K562 (cell line): Measurements from ENCODE around the gene TTLL3. TPM values are rescaled to one million over a fixed set of nuclear protein-coding genes. Genes with fewer than 3 reads are reported as not detected.

Experiments
- ATAC-seq: fragments of 200-7000 bp; cut with Tn5 transposase; 3 replicates; pipeline ENCODE4 v1.9.1; 2020; ENCODE audit warnings: moderate library complexity
- BruUV-seq: library from RNA; stranded (reverse); fragments of 400-500 nt; replicated peaks from 2 replicates; lab custom pipeline; 2021; lab: Mats Ljungman, UMichigan
- CTCF ChIA-PET: fragments of 300-600 bp; formaldehyde crosslinking; extraction: SDS; loops from one replicate; lab custom pipeline; 2021; ENCODE audit warnings: low intra/inter-chr PET ratio; lab: Yijun Ruan, JAX
- POLR2A ChIA-PET: fragments of 300-600, 350-650 bp; sonication (Branson Sonifier 250); formaldehyde crosslinking; extraction: SDS; loops from one replicate; lab custom pipeline; 2021; ENCODE audit warnings: antibody characterized with exemption, inconsistent platforms; lab: Yijun Ruan, JAX
- DNase-seq, 4 experiments: peaks; one replicate each; pipeline versions ENCODE4 v3.0.0 to v3.0.0-alpha.2; 2011 to 2018; ENCODE audit warnings: low spot score in 3 of 4, mixed read lengths in 3 of 4; ENCODE audit errors: extremely low read depth in 1 of 4
- FAIRE-seq: peaks from 2 replicates; lab custom pipeline; 2011; peaks lifted over from hg19 to GRCh38; lab: Jason Lieb, UNC
- H2AFZ ChIP-seq: 2 replicates; pipeline ENCODE4 v1.6.0; 2011; ENCODE audit warnings: low read depth, low read length, control low read depth, inconsistent platforms
- H3K27ac ChIP-seq: fragments of 200-600 bp; 3 replicates; pipeline ENCODE4 v1.8.0; 2011; ENCODE audit warnings: low read depth, mild to moderate bottlenecking, control low read depth, inconsistent platforms, low read length, moderate library complexity, mixed read lengths; ENCODE audit errors: extremely low read depth
- H3K27me3 ChIP-seq, 2 experiments: fragments of 300-600 bp in 1 of 2; 2 replicates in 1 of 2; 3 replicates in 1 of 2; pipeline versions ENCODE4 v1.6.0 to v1.8.0; 2011; ENCODE audit warnings: inconsistent platforms in 2 of 2, low read length in 2 of 2, mild to moderate bottlenecking in 1 of 2, mixed read lengths in 1 of 2, moderate library complexity in 1 of 2; ENCODE audit not compliant: control insufficient read depth in 2 of 2, insufficient read depth in 2 of 2
- H3K36me3 ChIP-seq: fragments of 300-600 bp; 3 replicates; pipeline ENCODE4 v1.8.0; 2011; ENCODE audit warnings: mild to moderate bottlenecking, low read length, inconsistent platforms; ENCODE audit not compliant: control insufficient read depth, insufficient read depth
- H3K4me1 ChIP-seq, 2 experiments: fragments of 200-600 bp in 1 of 2; replicated peaks in 1 of 2; 2 replicates in 1 of 2; 3 replicates in 1 of 2; pipeline versions ENCODE4 v1.5.1 to v1.8.0; 2011; ENCODE audit warnings: inconsistent platforms in 2 of 2, low read length in 2 of 2, mild to moderate bottlenecking in 1 of 2, mixed read lengths in 1 of 2, moderate library complexity in 1 of 2; ENCODE audit not compliant: control insufficient read depth in 2 of 2, insufficient read depth in 2 of 2
- H3K4me2 ChIP-seq: 2 replicates; pipeline ENCODE4 v1.6.1; 2011; ENCODE audit warnings: low read length, control low read depth, inconsistent platforms, mixed read lengths; ENCODE audit not compliant: insufficient read depth
- H3K4me3 ChIP-seq: fragments of 200-600 bp; sonication (generic), shearing (Covaris generic); 2 replicates; pipeline ENCODE4 v1.5.1; 2016; ENCODE audit warnings: control low read depth, inconsistent platforms
- H3K79me2 ChIP-seq: fragments of 200-600 bp; 3 replicates; pipeline ENCODE4 v1.8.0; 2011; ENCODE audit warnings: low read length, inconsistent platforms; ENCODE audit not compliant: control insufficient read depth, insufficient read depth
- H3K9ac ChIP-seq, 2 experiments: 2 replicates each; pipeline versions ENCODE4 v1.6.0 to v1.6.1; 2011; ENCODE audit warnings: low read depth in 2 of 2, low read length in 2 of 2, control low read depth in 1 of 2, inconsistent platforms in 1 of 2, mild to moderate bottlenecking in 1 of 2, mixed read lengths in 1 of 2; ENCODE audit not compliant: insufficient read depth in 1 of 2
- H3K9me1 ChIP-seq: one replicate; pipeline ENCODE4 v1.6.0; 2011; ENCODE audit warnings: inconsistent platforms, mild to moderate bottlenecking, low read length, moderate library complexity; ENCODE audit not compliant: control insufficient read depth, insufficient read depth
- H3K9me3 ChIP-seq: replicated peaks from 2 replicates; pipeline ENCODE4 v1.5.1; 2011; ENCODE audit warnings: low read depth, low read length, inconsistent platforms; ENCODE audit not compliant: control insufficient read depth, insufficient read depth
- H4K20me1 ChIP-seq: replicated peaks from 2 replicates; pipeline ENCODE4 v1.6.1; 2011; ENCODE audit warnings: low read length, inconsistent platforms, mixed read lengths; ENCODE audit not compliant: control insufficient read depth, insufficient read depth
- JUN ChIP-seq, 2 experiments: sonication (generic) in 1 of 2; formaldehyde crosslinking in 1 of 2; IDR thresholded peaks; 2 replicates each; pipeline versions ENCODE4 v1.6.1 to v1.8.0; 2012 to 2022; ENCODE audit warnings: borderline replicate concordance in 2 of 2, mild to moderate bottlenecking in 2 of 2, improper control_type of control experiment in 1 of 2, low read depth in 1 of 2, low read length in 1 of 2, missing genetic modification reagents in 1 of 2
- MAX ChIP-seq: sonication (generic); formaldehyde crosslinking; IDR thresholded peaks from 2 replicates; pipeline ENCODE4 v1.9.0; 2022; ENCODE audit warnings: mild to moderate bottlenecking, missing genetic modification reagents
- MITF ChIP-seq: IDR thresholded peaks from 2 replicates; pipeline ENCODE4 v1.6.1; 2014; ENCODE audit warnings: antibody characterized with exemption
- POLR2AphosphoS5 ChIP-seq: IDR thresholded peaks from 2 replicates; pipeline ENCODE4 v1.6.1; 2011; ENCODE audit warnings: mild to moderate bottlenecking, low read depth, low read length, moderate library complexity; ENCODE audit not compliant: control insufficient read depth, insufficient read depth
- ZNF445 ChIP-seq: fragments of 250-450 bp; sonication (Bioruptor Pico); IDR thresholded peaks from 2 replicates; pipeline ENCODE4 v1.4.0; 2020; ENCODE audit warnings: low read depth, mild to moderate bottlenecking, moderate library complexity
- WGBS: fragments of 100-300 bp; shearing (Covaris generic); methylation state at CpG from one replicate; pipeline ENCODE4 v1.1.6; 2016; ENCODE audit warnings: low coverage, mixed read lengths; ENCODE audit not compliant: insufficient coverage; ENCODE audit errors: missing lambda C conversion rate; 5-methylcytosine and 5-hydroxymethylcytosine counted together
- in situ Hi-C: fragments of 300-500 bp; cut with MboI; formaldehyde crosslinking; loops from 4 replicates; pipeline ENCODE4 v1.15.0; 2018; ENCODE audit warnings: inconsistent platforms, mixed read lengths
- intact Hi-C: fragments of 100-400 bp; cut with micrococcal nuclease; formaldehyde crosslinking; loops from 2 replicates; pipeline ENCODE4 v1.14.2; 2022
- polyA plus RNA-seq, 8 experiments: library from polyadenylated mRNA; depleted of rRNA in 4 of 8; stranded (reverse) in 5 of 8; unstranded in 3 of 8; fragments of >200 nt; fragmentation: Nextera tagmentation in 2 of 8; fragmentation: Illumina TruSeq in 1 of 8; extraction: Ambion mirVana in 2 of 8; extraction: Trizol in 1 of 8; gene quantifications; 2 replicates each; pipeline versions ENCODE4 v1.2.1 to v1.2.3, GENCODE V29; 2011 to 2014; ENCODE audit warnings: inconsistent platforms in 1 of 8, missing spikeins in 1 of 8
- total RNA-seq, 7 experiments: library from RNA; depleted of rRNA in 6 of 7; stranded (reverse); fragments of >200 nt in 6 of 7; fragmentation: Illumina TruSeq in 2 of 7; extraction: Trizol in 2 of 7; gene quantifications; 2 replicates each; pipeline versions ENCODE4 v1.2.1 to v1.2.3, GENCODE V29; 2011 to 2021; ENCODE audit warnings: low replicate concordance in 1 of 7

The TTLL3 gene
- total and polyA plus RNA-seq, 9 of the 15 experiments (the other 6 are each of a cell fraction or from before 2014, with no cell fraction given) = 8.9 to 106 (median 33.2) TPM

- no peak for DNase-seq
- H3K9ac ChIP-seq = peak overlapping the region in 1 of 2 experiments; percentile 31; a peak in 2 of 4 replicates
- ChIA-PET POLR2A (interaction anchor here (0.7 to 2.6 kb wide), 3 partner anchors 12 to 17 kb away, joined by 3 to 7 read pairs (median 4); no protein-coding TSS in a partner anchor), CTCF (no interaction called here)
- H3K27me3 ChIP-seq = no peaks in the 10 kb centered on the region
- no peaks in the 10 kb centered on the region for H3K79me2 ChIP-seq
- H3K4me1 ChIP-seq = peaks cover 0 to 1% of the 10 kb centered on the region in 2 experiments; a peak in 2 of 5 replicates
- H3K27ac ChIP-seq = no peak overlapping the region; the same call in 2 of the 3 replicates
- intact Hi-C loops = no loop called here
- peaks cover 41% of the 10 kb centered on the region for H3K36me3 ChIP-seq
- FAIRE-seq = no peak
- H4K20me1 ChIP-seq = no peaks in the 10 kb centered on the region; the same call in 1 of the 2 replicates
- H3K4me2 ChIP-seq = no peak overlapping the region
- no peak overlapping the region for H3K4me3 ChIP-seq
- H3K9me3 ChIP-seq = no peaks in the 10 kb centered on the region
- peaks cover 3% of the 10 kb centered on the region for H3K9me1 ChIP-seq
- ATAC-seq = peak; percentile 4; the same call in 2 of the 3 replicates
- TF ChIP-seq JUN (IDR thresholded peaks at IDR 0.05; ENCODE audit: borderline replicate concordance, low read depth, low read length) (no peak), JUN (CRISPR knock-in tag; IDR thresholded peaks at IDR 0.05; ENCODE audit: borderline replicate concordance) (no peak), POLR2AphosphoS5 (0 out of 2 replicates have a peak, but pooled peaks have one; percentile 25), MAX (CRISPR knock-in tag) (peak; percentile 21; the same call in 1 of the 2 replicates), MITF (no peak), ZNF445 (CRISPR knock-in tag) (no peak)
- 91% methylated on average over 11 of the region's 12 CpGs for WGBS
- H2AFZ ChIP-seq = no peak overlapping the region
- no TSS peak for BruUV-seq
- in situ Hi-C loops = no loop called here
Measured at GRCh38 chr3:9820543-9820942, 10.5 kb downstream of the TTLL3 start.
